ENCODE measurements around the gene ZSCAN21.
A peak's percentile ranks its signal among the peaks of the same experiment; 100 is the strongest.

ZSCAN21 gene

GRCh38 chr7:100027197-100027596, 22.4 kb upstream of the ZSCAN21 start:
- DNase-seq (ENCODE audit: low spot score) = no peak

GRCh38 chr7:100029596-100029995, 20.0 kb upstream of the ZSCAN21 start:
- DNase-seq (ENCODE audit: low spot score) = no peak

GRCh38 chr7:100033526-100033925, 16.0 kb upstream of the ZSCAN21 start:
- DNase-seq (ENCODE audit: low spot score) = no peak

- DNase-seq (ENCODE audit: low spot score) = no peak
Measured at GRCh38 chr7:100034871-100035510, 14.6 kb upstream of the ZSCAN21 start.

GRCh38 chr7:100035876-100036275, 13.7 kb upstream of the ZSCAN21 start:
- no peak for DNase-seq (ENCODE audit: low spot score)

- no peak for DNase-seq (ENCODE audit: low spot score)
Measured at GRCh38 chr7:100038326-100038725, 11.2 kb upstream of the ZSCAN21 start.

- no peak for DNase-seq (ENCODE audit: low spot score)
Measured at GRCh38 chr7:100040575-100040974, 9.0 kb upstream of the ZSCAN21 start.

GRCh38 chr7:100044718-100045117, 4.9 kb upstream of the ZSCAN21 start:
- no peak for DNase-seq (ENCODE audit: low spot score)

GRCh38 chr7:100048680-100049079, 894 bp upstream of the ZSCAN21 start:
- no peak for DNase-seq (ENCODE audit: low spot score)

GRCh38 chr7:100051611-100052010, 2.0 kb downstream of the ZSCAN21 start:
- no peak for DNase-seq (ENCODE audit: low spot score)

- DNase-seq (ENCODE audit: low spot score) = peak; percentile 34
Measured at GRCh38 chr7:100053215-100053614, 3.6 kb downstream of the ZSCAN21 start.

- no peak for DNase-seq (ENCODE audit: low spot score)
Measured at GRCh38 chr7:100057006-100057405, 7.4 kb downstream of the ZSCAN21 start.

- DNase-seq (ENCODE audit: low spot score) = no peak
Measured at GRCh38 chr7:100059251-100059739, 9.7 kb downstream of the ZSCAN21 start.

- no peak for DNase-seq (ENCODE audit: low spot score)
Measured at GRCh38 chr7:100061518-100062193, 12.1 kb downstream of the ZSCAN21 start.

GRCh38 chr7:100063376-100063775, 13.8 kb downstream of the ZSCAN21 start:
- DNase-seq (ENCODE audit: low spot score) = no peak

GRCh38 chr7:100064162-100064561, 14.6 kb downstream of the ZSCAN21 start:
- DNase-seq (ENCODE audit: low spot score) = no peak

- no peak for DNase-seq (ENCODE audit: low spot score)
Measured at GRCh38 chr7:100065452-100066186, 16.0 kb downstream of the ZSCAN21 start.

GRCh38 chr7:100066953-100067352, 17.4 kb downstream of the ZSCAN21 start:
- no peak for DNase-seq (ENCODE audit: low spot score)

- no peak for DNase-seq (ENCODE audit: low spot score)
Measured at GRCh38 chr7:100069991-100070390, 20.4 kb downstream of the ZSCAN21 start.

- no peak for DNase-seq (ENCODE audit: low spot score)
Measured at GRCh38 chr7:100071018-100071723, 21.6 kb downstream of the ZSCAN21 start.

GRCh38 chr7:100072462-100072861, 22.9 kb downstream of the ZSCAN21 start:
- DNase-seq (ENCODE audit: low spot score) = no peak

- DNase-seq (ENCODE audit: low spot score) = no peak
Measured at GRCh38 chr7:100074841-100075240, 25.3 kb downstream of the ZSCAN21 start.

All from LoVo (cell line).